ENCODE data around the gene UROS. TPM values are rescaled to one million over a fixed set of nuclear protein-coding genes. Genes with fewer than 3 reads are reported as not detected.

The UROS gene
- total and polyA plus RNA-seq, 2 donors (not counting 3 experiments of a cell fraction or from before 2014, with no cell fraction given), result 38.4 to 42.0 TPM

DNA sequence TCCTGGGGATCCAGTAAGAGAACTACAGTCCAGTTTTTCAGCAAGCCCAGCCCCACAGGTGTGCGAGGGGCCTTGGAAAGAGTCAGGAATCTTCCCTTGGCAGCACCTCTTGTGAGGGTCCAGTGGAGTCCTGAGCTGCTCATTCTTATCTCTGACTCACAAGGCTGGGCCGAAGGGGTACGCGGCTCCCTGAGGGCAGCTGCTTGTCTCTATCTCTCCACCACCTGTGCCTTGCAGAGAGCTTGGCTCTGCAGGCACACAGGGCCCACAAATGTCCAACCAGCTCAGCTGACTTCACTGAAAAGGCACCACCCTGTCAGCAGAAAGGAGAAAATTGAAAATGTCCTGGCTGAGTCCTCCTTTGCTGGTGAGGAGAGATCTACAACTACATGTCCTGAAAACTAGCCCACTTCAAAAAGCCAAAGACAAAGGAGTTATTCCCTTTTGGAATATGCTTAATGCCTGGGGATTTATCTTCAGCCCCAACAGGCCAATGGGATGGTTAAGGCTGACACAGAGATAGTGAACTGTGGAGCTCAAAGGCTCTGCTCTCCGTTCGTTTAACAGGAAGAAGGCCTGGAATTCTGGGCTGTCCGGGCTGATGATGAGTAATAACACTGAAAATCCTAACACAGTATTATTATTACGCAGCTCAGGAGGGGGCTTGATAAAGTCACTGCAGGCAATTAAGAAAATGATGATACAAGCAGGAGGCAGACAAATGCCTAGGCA lies 23.4 kb downstream of the UROS start:
- H3K4me2 ChIP-seq (ENCODE audit: insufficient read depth, low read length), result no peak overlapping the region
- peaks cover 0 to 8% of the 10 kb centered on the region in 2 experiments for H3K36me3 ChIP-seq (ENCODE audit: control insufficient read depth in 2 of 2, extremely low read depth in 1 of 2, insufficient read depth in 2 of 2, low read length in 2 of 2)
- H3K4me1 ChIP-seq (ENCODE audit: control insufficient read depth, extremely low read depth, insufficient read depth, low read length), result no peaks in the 10 kb centered on the region
- no TSS peak for BruUV-seq (replicated peaks)
- no peak for FAIRE-seq
- DNase-seq (ENCODE audit: low read depth, low spot score), result no peak
- ChIA-PET CTCF (no interaction called here), POLR2A (no interaction called here)
- no peak overlapping the region for H3K9ac ChIP-seq (replicated peaks; ENCODE audit: extremely low read depth, insufficient read depth, low read length)
- H3K9me3 ChIP-seq (replicated peaks; ENCODE audit: control insufficient read depth, insufficient read depth, low read length), result no peaks in the 10 kb centered on the region
- H3K27ac ChIP-seq (ENCODE audit: insufficient read depth, low read depth, low read length), result no peak overlapping the region
- dilution Hi-C loops (cut with MboI; ENCODE audit: extremely low pct_ligation_motif_present, low sequenced_read_pairs), result no loop called here
- intact Hi-C loops (cut with micrococcal nuclease), result no loop called here
- H3K27me3 ChIP-seq (ENCODE audit: control insufficient read depth in 2 of 2, insufficient read depth in 2 of 2, low read length in 2 of 2), result no peaks in the 10 kb centered on the region
- no peak overlapping the region for H2AFZ ChIP-seq (ENCODE audit: low read depth, low read length)
- TF ChIP-seq MYC (IDR thresholded peaks at IDR 0.05; ENCODE audit: low read depth, low read length), result no peak
- no peak for TF ChIP-seq MAX (IDR thresholded peaks at IDR 0.05; ENCODE audit: insufficient read depth, insufficient read length)
- TF ChIP-seq GATA2 (IDR thresholded peaks at IDR 0.05; ENCODE audit: insufficient read depth, insufficient read length, low read depth, low read length), result no peak
- no peak for TF ChIP-seq JUN (IDR thresholded peaks at IDR 0.05; ENCODE audit: borderline replicate concordance, insufficient read depth, insufficient read length, low read depth)
- no peak for TF ChIP-seq POLR2A (IDR thresholded peaks at IDR 0.05; ENCODE audit: low read depth, low read length)
- no peak for TF ChIP-seq FOS (IDR thresholded peaks at IDR 0.05; ENCODE audit: borderline replicate concordance, insufficient read depth, low read length)
- TF ChIP-seq POLR2AphosphoS5 (IDR thresholded peaks at IDR 0.05; ENCODE audit: insufficient read depth, low read depth, low read length), result no peak
- TF ChIP-seq EZH2 (IDR thresholded peaks at IDR 0.05; ENCODE audit: borderline replicate concordance, low read depth, low read length, severe bottlenecking), result no peak
- TF ChIP-seq, protein P1, sequence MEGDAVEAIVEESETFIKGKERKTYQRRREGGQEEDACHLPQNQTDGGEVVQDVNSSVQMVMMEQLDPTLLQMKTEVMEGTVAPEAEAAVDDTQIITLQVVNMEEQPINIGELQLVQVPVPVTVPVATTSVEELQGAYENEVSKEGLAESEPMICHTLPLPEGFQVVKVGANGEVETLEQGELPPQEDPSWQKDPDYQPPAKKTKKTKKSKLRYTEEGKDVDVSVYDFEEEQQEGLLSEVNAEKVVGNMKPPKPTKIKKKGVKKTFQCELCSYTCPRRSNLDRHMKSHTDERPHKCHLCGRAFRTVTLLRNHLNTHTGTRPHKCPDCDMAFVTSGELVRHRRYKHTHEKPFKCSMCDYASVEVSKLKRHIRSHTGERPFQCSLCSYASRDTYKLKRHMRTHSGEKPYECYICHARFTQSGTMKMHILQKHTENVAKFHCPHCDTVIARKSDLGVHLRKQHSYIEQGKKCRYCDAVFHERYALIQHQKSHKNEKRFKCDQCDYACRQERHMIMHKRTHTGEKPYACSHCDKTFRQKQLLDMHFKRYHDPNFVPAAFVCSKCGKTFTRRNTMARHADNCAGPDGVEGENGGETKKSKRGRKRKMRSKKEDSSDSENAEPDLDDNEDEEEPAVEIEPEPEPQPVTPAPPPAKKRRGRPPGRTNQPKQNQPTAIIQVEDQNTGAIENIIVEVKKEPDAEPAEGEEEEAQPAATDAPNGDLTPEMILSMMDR (IDR thresholded peaks at IDR 0.05; ENCODE audit: extremely low read depth in 1 of 2, insufficient read depth in 1 of 2, low read depth in 1 of 2, low read length in 2 of 2), result no peak
- no peak overlapping the region for H3K4me3 ChIP-seq (replicated peaks in 1 of 3; ENCODE audit: insufficient read depth in 1 of 3, low read depth in 1 of 3, low read length in 3 of 3)
- no peaks in the 10 kb centered on the region for H4K20me1 ChIP-seq (replicated peaks; ENCODE audit: control insufficient read depth, extremely low read depth, insufficient read depth, low read length)
- H3K79me2 ChIP-seq (ENCODE audit: control insufficient read depth, insufficient read depth, low read length), result no peaks in the 10 kb centered on the region
- no peaks in the 10 kb centered on the region for H3K9me1 ChIP-seq (replicated peaks; ENCODE audit: control insufficient read depth, extremely low read depth, insufficient read depth, low read length)

All from endothelial cell of umbilical vein (primary cell).